Frontal cortex (tissue), 1 donor: ENCODE measurements around the gene SDHA. TPM values are rescaled to one million over a fixed set of nuclear protein-coding genes. Genes with fewer than 3 reads are reported as not detected.

Experiments used
- total RNA-seq: library from RNA; depleted of rRNA; stranded (reverse); fragments of >200 nt; gene quantifications from one replicate; pipeline ENCODE4 v1.2.3, GENCODE V29; 2014

Gene SDHA
- total RNA-seq, 1 donor from 2014 or later: 68.1 TPM

Other genes with a start within 250 kb of the SDHA start
- 3.7 TPM for gene PLEKHG4B, start 126.2 kb upstream of the SDHA start, total RNA-seq
- gene LRRC14B, start 26.8 kb upstream of the SDHA start, total RNA-seq: 1.2 TPM
- 7.3 TPM for gene CCDC127, start 167 bp upstream of the SDHA start, total RNA-seq
- 49.7 TPM for gene PDCD6, start 53.3 kb downstream of the SDHA start, total RNA-seq
- gene AHRR, start 103.4 kb downstream of the SDHA start, total RNA-seq: 1.2 TPM
- 22.4 TPM for gene EXOC3, start 224.9 kb downstream of the SDHA start, total RNA-seq